Lower leg skin (tissue), 3 donors: ENCODE results near the gene ME2.

ENCODE experiments used
- POLR2A ChIP-seq, 2 donors: fragments of 450-650 bp; IDR thresholded peaks; one replicate each; pipeline ENCODE4 v1.6.1; 2016 to 2017; ENCODE audit warnings: antibody characterized with exemption in 2 of 2, mild to moderate bottlenecking in 1 of 2, moderate library complexity in 1 of 2
- TF ChIP-seq, protein P1 (sequence below), 3 donors: fragments of 450-650 bp; IDR thresholded peaks; one replicate each; pipeline ENCODE4 v1.5.1; 2016; ENCODE audit warnings: antibody characterized with exemption in 3 of 3, mild to moderate bottlenecking in 3 of 3, moderate library complexity in 2 of 3

GRCh38 chr18:50967714-50968661 lies 89.1 kb downstream of the ME2 start, which contains the start of gene ELAC1:
- TF ChIP-seq, protein P1, sequence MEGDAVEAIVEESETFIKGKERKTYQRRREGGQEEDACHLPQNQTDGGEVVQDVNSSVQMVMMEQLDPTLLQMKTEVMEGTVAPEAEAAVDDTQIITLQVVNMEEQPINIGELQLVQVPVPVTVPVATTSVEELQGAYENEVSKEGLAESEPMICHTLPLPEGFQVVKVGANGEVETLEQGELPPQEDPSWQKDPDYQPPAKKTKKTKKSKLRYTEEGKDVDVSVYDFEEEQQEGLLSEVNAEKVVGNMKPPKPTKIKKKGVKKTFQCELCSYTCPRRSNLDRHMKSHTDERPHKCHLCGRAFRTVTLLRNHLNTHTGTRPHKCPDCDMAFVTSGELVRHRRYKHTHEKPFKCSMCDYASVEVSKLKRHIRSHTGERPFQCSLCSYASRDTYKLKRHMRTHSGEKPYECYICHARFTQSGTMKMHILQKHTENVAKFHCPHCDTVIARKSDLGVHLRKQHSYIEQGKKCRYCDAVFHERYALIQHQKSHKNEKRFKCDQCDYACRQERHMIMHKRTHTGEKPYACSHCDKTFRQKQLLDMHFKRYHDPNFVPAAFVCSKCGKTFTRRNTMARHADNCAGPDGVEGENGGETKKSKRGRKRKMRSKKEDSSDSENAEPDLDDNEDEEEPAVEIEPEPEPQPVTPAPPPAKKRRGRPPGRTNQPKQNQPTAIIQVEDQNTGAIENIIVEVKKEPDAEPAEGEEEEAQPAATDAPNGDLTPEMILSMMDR (IDR thresholded peaks at IDR 0.05) = no peak
- peak in 1 of 2 donors; percentile 84 for TF ChIP-seq POLR2A (IDR thresholded peaks at IDR 0.05)
